GM23338 (cell line): ENCODE data around the gene NTNG1. TPM values are rescaled to one million over a fixed set of nuclear protein-coding genes. Genes with fewer than 3 reads are reported as not detected.

Experiments
- ATAC-seq: fragments of 200-7000 bp; cut with Tn5 transposase; 3 replicates; pipeline ENCODE4 v1.9.1; 2020
- DNase-seq: peaks from one replicate; pipeline ENCODE4 v3.0.0-alpha.2; 2015; ENCODE audit warnings: low spot score
- H2AFZ ChIP-seq: fragments of 200-600 bp; sonication (generic); 2 replicates; pipeline ENCODE4 v1.8.0; 2016; ENCODE audit warnings: antibody characterized with exemption, mild to moderate bottlenecking, moderate library complexity
- H3F3A ChIP-seq: fragments of 200-600 bp; sonication (generic); replicated peaks from 2 replicates; pipeline ENCODE4 v1.8.0; 2017; ENCODE audit warnings: antibody characterized with exemption, mixed run types, low read depth
- H3K27ac ChIP-seq: fragments of 200-600 bp; sonication (generic); 2 replicates; pipeline ENCODE4 v1.6.1; 2016; ENCODE audit warnings: low read depth
- H3K27me3 ChIP-seq: fragments of 200-600 bp; sonication (generic); 2 replicates; pipeline ENCODE4 v1.8.0; 2016; ENCODE audit warnings: mild to moderate bottlenecking, mixed run types, moderate library complexity; ENCODE audit not compliant: insufficient read depth
- H3K36me3 ChIP-seq: fragments of 200-600 bp; sonication (generic); 2 replicates; pipeline ENCODE4 v1.8.0; 2016; ENCODE audit warnings: mild to moderate bottlenecking; ENCODE audit not compliant: insufficient read depth
- H3K4me1 ChIP-seq: fragments of 200-600 bp; sonication (generic); 2 replicates; pipeline ENCODE4 v1.8.0; 2016; ENCODE audit warnings: mild to moderate bottlenecking, moderate library complexity; ENCODE audit not compliant: insufficient read depth
- H3K4me2 ChIP-seq: fragments of 200-600 bp; sonication (generic); 2 replicates; pipeline ENCODE4 v1.7.1; 2017; ENCODE audit warnings: mixed run types
- H3K4me3 ChIP-seq: fragments of 200-600 bp; sonication (generic); 2 replicates; pipeline ENCODE4 v1.6.1; 2016; ENCODE audit warnings: mixed run types
- H3K79me2 ChIP-seq: fragments of 200-600 bp; sonication (generic); replicated peaks from 2 replicates; pipeline ENCODE4 v1.8.0; 2017; ENCODE audit warnings: mild to moderate bottlenecking; ENCODE audit not compliant: insufficient read depth
- H3K9me2 ChIP-seq: fragments of 200-600 bp; sonication (generic); 2 replicates; pipeline ENCODE4 v1.8.0; 2017; ENCODE audit not compliant: insufficient read depth
- H4K20me1 ChIP-seq: fragments of 200-600 bp; sonication (generic); replicated peaks from 2 replicates; pipeline ENCODE4 v1.8.0; 2017; ENCODE audit warnings: mild to moderate bottlenecking; ENCODE audit not compliant: insufficient read depth
- H3K27ac Mint-ChIP-seq: 2 replicates; pipeline ENCODE4 v1.8.0; 2020; ENCODE audit warnings: inconsistent platforms, mild to moderate bottlenecking, moderate library complexity, mixed read lengths
- H3K27me3 Mint-ChIP-seq: 3 replicates; pipeline ENCODE4 v1.8.0; 2022; ENCODE audit warnings: low read depth, mild to moderate bottlenecking, moderate library complexity, mixed read lengths, inconsistent platforms; ENCODE audit not compliant: insufficient read depth, poor library complexity
- H3K36me3 Mint-ChIP-seq: 3 replicates; pipeline ENCODE4 v1.8.0; 2021; ENCODE audit warnings: low read depth, mild to moderate bottlenecking, inconsistent platforms, moderate library complexity, mixed read lengths
- H3K4me1 Mint-ChIP-seq: 3 replicates; pipeline ENCODE4 v1.8.0; 2020; ENCODE audit warnings: mild to moderate bottlenecking, inconsistent platforms, mixed read lengths
- H3K4me3 Mint-ChIP-seq: 3 replicates; pipeline ENCODE4 v1.8.0; 2021; ENCODE audit warnings: moderate library complexity, mild to moderate bottlenecking, inconsistent platforms, mixed read lengths
- H3K9me3 Mint-ChIP-seq: 3 replicates; pipeline ENCODE4 v1.8.0; 2020; ENCODE audit warnings: moderate library complexity, mild to moderate bottlenecking, inconsistent platforms, mixed read lengths
- EZH2phosphoT487 ChIP-seq: fragments of 200-600 bp; sonication (generic); IDR thresholded peaks from one replicate; pipeline ENCODE4 v1.8.1; 2018; ENCODE audit warnings: antibody characterized with exemption; ENCODE audit not compliant: unreplicated experiment
- polyA plus RNA-seq: library from polyadenylated mRNA; unstranded; fragments of >200 nt; fragmentation: Nextera tagmentation; extraction: Ambion mirVana; gene quantifications from 2 replicates; pipeline ENCODE4 v1.2.1, GENCODE V29; 2016
- total RNA-seq: library from RNA; depleted of rRNA; stranded (reverse); fragments of >200 nt; shearing (Covaris generic); gene quantifications from 2 replicates; pipeline ENCODE4 v1.2.3, GENCODE V29; 2014
- TF ChIP-seq, protein P1 (sequence below): fragments of 250-450 bp; sonication (Bioruptor Pico); IDR thresholded peaks from 2 replicates; pipeline ENCODE4 v1.5.0; 2020; ENCODE audit warnings: mild to moderate bottlenecking, moderate library complexity
- TF ChIP-seq, protein P2 (sequence below), 2 experiments: fragments of 200-600 bp in 1 of 2; sonication (generic) in 1 of 2; conservative IDR thresholded peaks; 2 replicates each; pipeline versions ENCODE4 v1.5.1 to v1.6.1; 2016 to 2017; ENCODE audit warnings: antibody characterized with exemption in 2 of 2, low read depth in 2 of 2, mild to moderate bottlenecking in 2 of 2, moderate library complexity in 1 of 2

NTNG1 gene
- total and polyA plus RNA-seq, 2 experiments from 2014 or later = 7.2 to 10.3 TPM

DNA sequence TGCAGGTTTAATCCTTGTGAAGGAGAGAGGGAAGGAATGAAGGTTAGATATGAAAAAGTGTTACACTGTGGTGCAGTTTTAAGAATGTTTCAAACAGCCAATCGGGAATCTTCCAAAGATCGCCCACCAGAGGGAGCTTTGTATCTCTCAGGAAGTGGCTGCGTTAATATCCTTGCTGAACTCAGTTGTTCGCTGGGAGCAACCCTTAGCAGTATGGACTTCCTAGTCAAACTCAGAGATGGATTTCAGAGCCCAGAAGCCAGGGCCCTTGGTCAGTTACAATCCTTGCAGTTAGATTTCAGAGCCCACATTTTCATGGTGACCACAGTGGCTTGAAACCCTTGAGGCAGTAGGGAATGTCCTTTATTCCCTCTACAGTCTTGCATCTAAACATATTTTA lies 136.2 kb downstream of the NTNG1 start:
- Histone ChIP-seq H3K4me1 (no peaks in the 10 kb centered on the region; the same call in 1 of the 2 replicates), H3K9me2 (no peaks in the 10 kb centered on the region), H3K27me3 (no peaks in the 10 kb centered on the region), H3K36me3 (no peaks in the 10 kb centered on the region), H2AFZ (no peak overlapping the region), H3K79me2 (no peaks in the 10 kb centered on the region), H3F3A (no peaks in the 10 kb centered on the region), H3K4me3 (no peak overlapping the region), H4K20me1 (no peaks in the 10 kb centered on the region), H3K4me2 (no peak overlapping the region), H3K27ac (no peak overlapping the region)
- Mint-ChIP-seq H3K9me3 (no peaks in the 10 kb centered on the region), H3K27me3 (peaks cover 2% of the 10 kb centered on the region), H3K36me3 (no peaks in the 10 kb centered on the region), H3K4me1 (peaks cover 9% of the 10 kb centered on the region; the same call in 2 of the 3 replicates), H3K4me3 (no peak overlapping the region), H3K27ac (no peak overlapping the region)
- peak; percentile 85 for DNase-seq
- peak; percentile 95 for ATAC-seq
- TF ChIP-seq, protein P1, sequence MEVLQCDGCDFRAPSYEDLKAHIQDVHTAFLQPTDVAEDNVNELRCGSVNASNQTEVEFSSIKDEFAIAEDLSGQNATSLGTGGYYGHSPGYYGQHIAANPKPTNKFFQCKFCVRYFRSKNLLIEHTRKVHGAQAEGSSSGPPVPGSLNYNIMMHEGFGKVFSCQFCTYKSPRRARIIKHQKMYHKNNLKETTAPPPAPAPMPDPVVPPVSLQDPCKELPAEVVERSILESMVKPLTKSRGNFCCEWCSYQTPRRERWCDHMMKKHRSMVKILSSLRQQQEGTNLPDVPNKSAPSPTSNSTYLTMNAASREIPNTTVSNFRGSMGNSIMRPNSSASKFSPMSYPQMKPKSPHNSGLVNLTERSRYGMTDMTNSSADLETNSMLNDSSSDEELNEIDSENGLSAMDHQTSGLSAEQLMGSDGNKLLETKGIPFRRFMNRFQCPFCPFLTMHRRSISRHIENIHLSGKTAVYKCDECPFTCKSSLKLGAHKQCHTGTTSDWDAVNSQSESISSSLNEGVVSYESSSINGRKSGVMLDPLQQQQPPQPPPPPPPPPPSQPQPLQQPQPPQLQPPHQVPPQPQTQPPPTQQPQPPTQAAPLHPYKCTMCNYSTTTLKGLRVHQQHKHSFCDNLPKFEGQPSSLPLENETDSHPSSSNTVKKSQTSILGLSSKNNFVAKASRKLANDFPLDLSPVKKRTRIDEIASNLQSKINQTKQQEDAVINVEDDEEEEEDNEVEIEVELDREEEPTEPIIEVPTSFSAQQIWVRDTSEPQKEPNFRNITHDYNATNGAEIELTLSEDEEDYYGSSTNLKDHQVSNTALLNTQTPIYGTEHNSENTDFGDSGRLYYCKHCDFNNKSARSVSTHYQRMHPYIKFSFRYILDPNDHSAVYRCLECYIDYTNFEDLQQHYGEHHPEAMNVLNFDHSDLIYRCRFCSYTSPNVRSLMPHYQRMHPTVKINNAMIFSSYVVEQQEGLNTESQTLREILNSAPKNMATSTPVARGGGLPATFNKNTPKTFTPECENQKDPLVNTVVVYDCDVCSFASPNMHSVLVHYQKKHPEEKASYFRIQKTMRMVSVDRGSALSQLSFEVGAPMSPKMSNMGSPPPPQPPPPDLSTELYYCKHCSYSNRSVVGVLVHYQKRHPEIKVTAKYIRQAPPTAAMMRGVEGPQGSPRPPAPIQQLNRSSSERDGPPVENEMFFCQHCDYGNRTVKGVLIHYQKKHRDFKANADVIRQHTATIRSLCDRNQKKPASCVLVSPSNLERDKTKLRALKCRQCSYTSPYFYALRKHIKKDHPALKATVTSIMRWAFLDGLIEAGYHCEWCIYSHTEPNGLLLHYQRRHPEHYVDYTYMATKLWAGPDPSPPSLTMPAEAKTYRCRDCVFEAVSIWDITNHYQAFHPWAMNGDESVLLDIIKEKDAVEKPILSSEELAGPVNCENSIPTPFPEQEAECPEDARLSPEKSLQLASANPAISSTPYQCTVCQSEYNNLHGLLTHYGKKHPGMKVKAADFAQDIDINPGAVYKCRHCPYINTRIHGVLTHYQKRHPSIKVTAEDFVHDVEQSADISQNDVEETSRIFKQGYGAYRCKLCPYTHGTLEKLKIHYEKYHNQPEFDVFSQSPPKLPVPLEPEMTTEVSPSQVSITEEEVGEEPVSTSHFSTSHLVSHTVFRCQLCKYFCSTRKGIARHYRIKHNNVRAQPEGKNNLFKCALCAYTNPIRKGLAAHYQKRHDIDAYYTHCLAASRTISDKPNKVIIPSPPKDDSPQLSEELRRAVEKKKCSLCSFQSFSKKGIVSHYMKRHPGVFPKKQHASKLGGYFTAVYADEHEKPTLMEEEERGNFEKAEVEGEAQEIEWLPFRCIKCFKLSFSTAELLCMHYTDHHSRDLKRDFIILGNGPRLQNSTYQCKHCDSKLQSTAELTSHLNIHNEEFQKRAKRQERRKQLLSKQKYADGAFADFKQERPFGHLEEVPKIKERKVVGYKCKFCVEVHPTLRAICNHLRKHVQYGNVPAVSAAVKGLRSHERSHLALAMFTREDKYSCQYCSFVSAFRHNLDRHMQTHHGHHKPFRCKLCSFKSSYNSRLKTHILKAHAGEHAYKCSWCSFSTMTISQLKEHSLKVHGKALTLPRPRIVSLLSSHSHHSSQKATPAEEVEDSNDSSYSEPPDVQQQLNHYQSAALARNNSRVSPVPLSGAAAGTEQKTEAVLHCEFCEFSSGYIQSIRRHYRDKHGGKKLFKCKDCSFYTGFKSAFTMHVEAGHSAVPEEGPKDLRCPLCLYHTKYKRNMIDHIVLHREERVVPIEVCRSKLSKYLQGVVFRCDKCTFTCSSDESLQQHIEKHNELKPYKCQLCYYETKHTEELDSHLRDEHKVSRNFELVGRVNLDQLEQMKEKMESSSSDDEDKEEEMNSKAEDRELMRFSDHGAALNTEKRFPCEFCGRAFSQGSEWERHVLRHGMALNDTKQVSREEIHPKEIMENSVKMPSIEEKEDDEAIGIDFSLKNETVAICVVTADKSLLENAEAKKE = no peak
- TF ChIP-seq, protein P2, sequence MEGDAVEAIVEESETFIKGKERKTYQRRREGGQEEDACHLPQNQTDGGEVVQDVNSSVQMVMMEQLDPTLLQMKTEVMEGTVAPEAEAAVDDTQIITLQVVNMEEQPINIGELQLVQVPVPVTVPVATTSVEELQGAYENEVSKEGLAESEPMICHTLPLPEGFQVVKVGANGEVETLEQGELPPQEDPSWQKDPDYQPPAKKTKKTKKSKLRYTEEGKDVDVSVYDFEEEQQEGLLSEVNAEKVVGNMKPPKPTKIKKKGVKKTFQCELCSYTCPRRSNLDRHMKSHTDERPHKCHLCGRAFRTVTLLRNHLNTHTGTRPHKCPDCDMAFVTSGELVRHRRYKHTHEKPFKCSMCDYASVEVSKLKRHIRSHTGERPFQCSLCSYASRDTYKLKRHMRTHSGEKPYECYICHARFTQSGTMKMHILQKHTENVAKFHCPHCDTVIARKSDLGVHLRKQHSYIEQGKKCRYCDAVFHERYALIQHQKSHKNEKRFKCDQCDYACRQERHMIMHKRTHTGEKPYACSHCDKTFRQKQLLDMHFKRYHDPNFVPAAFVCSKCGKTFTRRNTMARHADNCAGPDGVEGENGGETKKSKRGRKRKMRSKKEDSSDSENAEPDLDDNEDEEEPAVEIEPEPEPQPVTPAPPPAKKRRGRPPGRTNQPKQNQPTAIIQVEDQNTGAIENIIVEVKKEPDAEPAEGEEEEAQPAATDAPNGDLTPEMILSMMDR (conservative IDR thresholded peaks at IDR 0.05; ENCODE audit: low read depth in 2 of 2) = peak; percentile 77

DNA sequence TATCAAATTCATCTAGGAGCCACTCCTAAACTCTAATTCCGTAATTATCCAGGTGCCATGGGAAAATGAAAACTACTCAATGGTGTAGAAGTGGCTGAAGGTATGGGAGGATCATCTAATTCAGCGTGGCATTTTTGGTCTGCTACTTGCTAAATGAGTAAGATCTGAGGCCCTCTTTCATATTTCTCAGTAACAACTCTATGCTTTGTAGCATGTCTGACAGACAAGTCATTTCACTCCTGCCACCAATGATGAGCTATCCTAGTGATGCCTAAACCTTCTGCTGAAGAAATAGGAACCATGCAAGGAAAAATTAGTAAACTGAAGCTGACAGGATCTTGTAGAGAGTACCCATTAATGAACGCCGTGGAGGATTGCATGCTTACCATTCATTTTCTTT lies 145.3 kb downstream of the NTNG1 start:
- ATAC-seq = no peak
- no peak for DNase-seq
- Mint-ChIP-seq H3K27me3 (no peaks in the 10 kb centered on the region), H3K36me3 (no peaks in the 10 kb centered on the region), H3K9me3 (no peaks in the 10 kb centered on the region), H3K4me3 (no peak overlapping the region), H3K4me1 (peaks cover 10% of the 10 kb centered on the region), H3K27ac (no peak overlapping the region)
- H3K36me3 ChIP-seq = no peaks in the 10 kb centered on the region
- no peak overlapping the region for H3K27ac ChIP-seq
- H3K9me2 ChIP-seq = no peaks in the 10 kb centered on the region
- H3K79me2 ChIP-seq = no peaks in the 10 kb centered on the region
- no peak overlapping the region for H3K4me3 ChIP-seq
- no peak overlapping the region for H3K4me2 ChIP-seq
- no peaks in the 10 kb centered on the region for H3F3A ChIP-seq
- no peak overlapping the region for H2AFZ ChIP-seq
- no peaks in the 10 kb centered on the region for H4K20me1 ChIP-seq
- H3K27me3 ChIP-seq = no peaks in the 10 kb centered on the region
- peaks cover 11% of the 10 kb centered on the region; the same call in 1 of the 2 replicates for H3K4me1 ChIP-seq
- TF ChIP-seq, protein P1 = no peak
- no peak for TF ChIP-seq EZH2phosphoT487
